IgD-negative memory B cell (primary cell): Measurements from ENCODE around the gene C5orf46. TPM values are rescaled to one million over a fixed set of nuclear protein-coding genes. Genes with fewer than 3 reads are reported as not detected.
A peak's percentile ranks its signal among the peaks of the same experiment; 100 is the strongest.
"Not testable (repeated sequence)": the region's sequence is repeated elsewhere in the genome, so short reads cannot be mapped to it uniquely, and the experiment has no call there.

Experiments
- H3K27ac Mint-ChIP-seq, 3 donors: one replicate each; pipeline ENCODE4 v1.8.0; 2020 to 2022; ENCODE audit warnings: mild to moderate bottlenecking in 3 of 3, mixed read lengths in 3 of 3, moderate library complexity in 1 of 3
- H3K27me3 Mint-ChIP-seq: one replicate; pipeline ENCODE4 v1.8.0; 2021; ENCODE audit warnings: mixed read lengths
- H3K36me3 Mint-ChIP-seq: one replicate; pipeline ENCODE4 v1.8.0; 2020; ENCODE audit warnings: mild to moderate bottlenecking, mixed read lengths
- H3K4me1 Mint-ChIP-seq, 3 donors: one replicate each; pipeline ENCODE4 v1.8.0; 2020 to 2022; ENCODE audit warnings: mixed read lengths in 3 of 3, mild to moderate bottlenecking in 1 of 3
- H3K4me3 Mint-ChIP-seq, 4 donors: one replicate each; pipeline ENCODE4 v1.8.0; 2020 to 2022; ENCODE audit warnings: mild to moderate bottlenecking in 4 of 4, mixed read lengths in 4 of 4, moderate library complexity in 3 of 4
- H3K9me3 Mint-ChIP-seq, 3 donors: one replicate each; pipeline ENCODE4 v1.8.0; 2020 to 2021; ENCODE audit warnings: mixed read lengths in 3 of 3, mild to moderate bottlenecking in 1 of 3
- polyA plus RNA-seq: library from polyadenylated mRNA; unstranded; fragments of 300-500 nt; fragmentation: Illumina TruSeq; gene quantifications from one replicate; pipeline ENCODE4 v1.2.3, GENCODE V29; 2021

Gene C5orf46
- polyA plus RNA-seq, 1 donor from 2014 or later, result not detected

DNA sequence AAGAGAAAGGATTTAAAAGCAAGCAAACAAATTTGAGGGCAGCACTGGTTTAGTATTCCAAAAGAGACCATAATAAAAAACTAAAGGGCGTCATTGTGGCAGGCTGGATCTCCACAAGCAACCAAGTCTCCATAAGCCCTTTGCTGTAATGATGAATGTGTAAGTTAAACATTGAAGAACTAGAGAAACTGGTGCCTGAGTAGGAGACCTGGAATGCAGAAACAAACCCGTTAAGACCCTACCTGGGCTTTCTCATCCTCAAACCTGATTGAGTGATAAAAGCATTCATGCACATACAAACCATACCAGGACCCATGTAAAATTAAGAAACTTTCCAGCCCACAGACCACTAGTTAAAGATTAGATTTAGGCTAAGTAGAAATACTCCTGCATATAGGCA lies 29.7 kb downstream of the C5orf46 start:
- Mint-ChIP-seq H3K27ac (no peak overlapping the region), H3K9me3 (no peaks in the 10 kb centered on the region), H3K27me3 (peaks cover 2% of the 10 kb centered on the region), H3K4me1 (peaks cover 0 to 1% (median 0%) of the 10 kb centered on the region in 3 donors), H3K36me3 (no peaks in the 10 kb centered on the region), H3K4me3 (no peak overlapping the region)

- Mint-ChIP-seq H3K36me3 (no peaks in the 10 kb centered on the region), H3K9me3 (no peaks in the 10 kb centered on the region), H3K4me1 (peaks cover 0 to 1% (median 0%) of the 10 kb centered on the region in 3 donors), H3K4me3 (no peak overlapping the region), H3K27me3 (peaks cover 2% of the 10 kb centered on the region), H3K27ac (no peak overlapping the region)
Observed at GRCh38 chr5:147876141-147876540, 30.2 kb downstream of the C5orf46 start.

GRCh38 chr5:147874910-147875367 lies 31.4 kb downstream of the C5orf46 start:
- Mint-ChIP-seq H3K36me3 (no peaks in the 10 kb centered on the region), H3K4me3 (no peak overlapping the region), H3K4me1 (peaks cover 0 to 1% (median 0%) of the 10 kb centered on the region in 3 donors), H3K27me3 (peaks cover 2% of the 10 kb centered on the region), H3K27ac (no peak overlapping the region), H3K9me3 (no peaks in the 10 kb centered on the region)

- H3K36me3 Mint-ChIP-seq, H3K4me3 Mint-ChIP-seq, H3K9me3 Mint-ChIP-seq, H3K27me3 Mint-ChIP-seq, H3K27ac Mint-ChIP-seq, H3K4me1 Mint-ChIP-seq: not testable (repeated sequence)
Observed at GRCh38 chr5:147874118-147874875, 32.0 kb downstream of the C5orf46 start.

GRCh38 chr5:147872744-147873435 lies 33.4 kb downstream of the C5orf46 start:
- not testable (repeated sequence) for H3K4me1 Mint-ChIP-seq, H3K27ac Mint-ChIP-seq, H3K36me3 Mint-ChIP-seq, H3K9me3 Mint-ChIP-seq, H3K4me3 Mint-ChIP-seq, H3K27me3 Mint-ChIP-seq

DNA sequence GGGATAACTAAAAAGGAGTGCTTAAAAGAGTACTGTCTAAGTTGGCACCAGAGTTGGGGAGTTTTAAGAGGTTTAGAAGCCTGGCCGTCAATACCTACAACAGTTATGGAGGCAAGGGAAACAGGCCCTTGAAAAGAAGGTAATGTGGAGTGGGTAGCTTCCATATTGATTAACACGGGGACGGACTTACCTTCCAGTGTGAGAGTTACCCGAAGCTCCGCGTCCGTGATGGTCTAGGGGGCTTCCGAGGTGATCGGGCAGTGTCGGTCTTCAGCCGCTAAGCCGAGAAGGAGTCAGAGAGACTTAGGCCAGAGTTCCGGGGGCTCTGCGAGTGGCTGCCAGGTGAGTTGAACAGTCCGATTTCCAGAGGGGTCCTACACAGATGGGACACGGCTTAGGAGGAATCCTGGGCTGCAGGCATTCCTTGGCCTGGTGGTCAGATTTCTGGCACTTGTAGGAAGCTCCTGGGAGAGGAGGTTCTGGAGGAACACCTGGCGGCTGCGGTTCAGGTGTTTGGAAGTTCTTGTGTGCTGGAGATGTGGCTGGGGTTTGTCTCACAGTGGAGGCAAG lies 34.3 kb downstream of the C5orf46 start:
- not testable (repeated sequence) for H3K9me3 Mint-ChIP-seq, H3K4me1 Mint-ChIP-seq
- peak overlapping the region in 1 of 3 donors; percentile 21 for H3K27ac Mint-ChIP-seq

GRCh38 chr5:147869892-147870291 lies 36.4 kb downstream of the C5orf46 start:
- H3K27me3 Mint-ChIP-seq, H3K27ac Mint-ChIP-seq, H3K4me1 Mint-ChIP-seq, H3K36me3 Mint-ChIP-seq, H3K9me3 Mint-ChIP-seq, H3K4me3 Mint-ChIP-seq: not testable (repeated sequence)

More for the DNA sequence above, 34.3 kb downstream of the C5orf46 start:
- not testable (repeated sequence) for H3K4me3 Mint-ChIP-seq, H3K27me3 Mint-ChIP-seq, H3K36me3 Mint-ChIP-seq

DNA sequence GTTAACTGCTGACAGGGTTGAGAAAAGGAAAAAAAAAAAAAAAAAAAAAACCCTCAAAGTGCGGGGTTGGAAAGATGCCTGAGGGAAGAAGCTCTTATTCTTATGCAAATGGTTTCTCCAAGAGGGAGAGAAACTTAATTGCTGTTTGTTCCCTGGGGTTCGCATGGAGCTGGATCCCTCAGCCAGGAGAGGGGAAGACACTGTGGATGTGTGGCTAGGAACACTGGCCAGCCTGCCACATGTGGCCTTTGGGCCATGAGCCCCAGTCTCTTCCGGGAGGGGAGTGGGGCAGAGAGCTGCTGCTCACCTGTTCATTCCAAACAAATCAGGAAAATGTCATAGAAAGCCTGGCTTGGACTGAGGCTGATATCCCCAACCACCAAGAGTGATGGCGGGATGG lies 37.2 kb downstream of the C5orf46 start:
- no peak overlapping the region for H3K4me3 Mint-ChIP-seq
- no peaks in the 10 kb centered on the region for H3K9me3 Mint-ChIP-seq
- peaks cover 2% of the 10 kb centered on the region for H3K27me3 Mint-ChIP-seq
- H3K4me1 Mint-ChIP-seq, result peaks cover 0 to 1% (median 0%) of the 10 kb centered on the region in 3 donors
- no peaks in the 10 kb centered on the region for H3K36me3 Mint-ChIP-seq
- no peak overlapping the region for H3K27ac Mint-ChIP-seq

GRCh38 chr5:147863454-147864158 lies 42.7 kb downstream of the C5orf46 start:
- no peaks in the 10 kb centered on the region for H3K36me3 Mint-ChIP-seq

DNA sequence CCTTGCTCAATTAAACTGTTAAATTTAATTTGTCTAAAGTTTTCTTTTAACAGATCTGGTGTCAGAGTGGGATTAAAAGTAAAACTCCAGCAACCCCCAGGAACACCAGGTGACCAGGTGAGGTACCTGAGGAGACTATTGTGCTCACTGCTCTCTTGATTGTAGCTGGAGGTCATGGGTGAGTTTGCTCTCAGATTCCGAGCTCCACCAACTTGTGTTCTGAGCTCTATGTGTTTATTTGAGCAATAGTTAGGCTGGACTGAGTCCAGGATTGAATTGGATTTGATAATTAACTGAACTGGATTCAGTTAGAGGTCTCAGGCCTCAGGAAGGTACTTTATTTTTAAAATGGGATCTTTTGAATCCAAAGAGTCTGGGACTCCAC lies 45.7 kb downstream of the C5orf46 start:
- Mint-ChIP-seq H3K36me3 (no peaks in the 10 kb centered on the region), H3K4me3 (no peak overlapping the region), H3K4me1 (no peaks in the 10 kb centered on the region), H3K27ac (no peak overlapping the region), H3K27me3 (no peaks in the 10 kb centered on the region), H3K9me3 (no peaks in the 10 kb centered on the region)

More at GRCh38 chr5:147863454-147864158, 42.7 kb downstream of the C5orf46 start:
- H3K27ac Mint-ChIP-seq, result no peak overlapping the region
- no peaks in the 10 kb centered on the region for H3K9me3 Mint-ChIP-seq
- H3K27me3 Mint-ChIP-seq, result no peaks in the 10 kb centered on the region
- no peaks in the 10 kb centered on the region for H3K4me1 Mint-ChIP-seq
- H3K4me3 Mint-ChIP-seq, result no peak overlapping the region

DNA sequence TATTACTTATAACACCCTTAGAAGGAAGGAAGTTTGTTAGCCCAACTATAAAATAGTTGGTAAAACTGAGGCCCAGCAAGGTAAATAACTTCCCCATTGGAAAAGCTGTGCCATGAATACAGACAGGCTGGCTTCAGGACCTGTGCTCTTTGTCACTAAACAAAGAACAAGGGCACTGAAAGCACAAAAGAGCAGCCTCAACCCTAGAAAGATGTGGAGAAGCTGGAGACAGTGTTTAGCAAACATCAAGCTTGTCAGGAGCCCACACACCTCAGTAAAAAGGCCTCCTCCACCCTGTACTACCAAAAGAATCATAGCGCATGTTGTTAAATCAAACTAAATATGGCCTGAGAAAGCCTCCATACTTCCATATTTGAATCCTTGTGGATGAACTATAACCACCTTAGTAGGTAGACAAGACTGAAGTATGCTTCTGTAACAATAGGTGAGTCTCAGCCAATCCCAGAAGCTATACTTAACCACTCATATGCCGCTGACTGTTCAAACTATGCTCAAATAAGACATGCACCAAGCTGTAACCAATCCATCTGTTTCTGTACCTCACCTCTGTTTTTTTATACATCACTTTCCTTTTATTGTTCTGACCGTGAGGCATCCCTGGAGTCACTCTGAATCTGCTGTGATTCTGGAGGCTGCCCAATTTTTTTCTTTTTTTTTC lies 46.2 kb downstream of the C5orf46 start:
- Mint-ChIP-seq H3K9me3 (no peaks in the 10 kb centered on the region), H3K27ac (no peak overlapping the region), H3K36me3 (peaks cover 2% of the 10 kb centered on the region), H3K4me1 (no peaks in the 10 kb centered on the region), H3K27me3 (no peaks in the 10 kb centered on the region), H3K4me3 (no peak overlapping the region)

DNA sequence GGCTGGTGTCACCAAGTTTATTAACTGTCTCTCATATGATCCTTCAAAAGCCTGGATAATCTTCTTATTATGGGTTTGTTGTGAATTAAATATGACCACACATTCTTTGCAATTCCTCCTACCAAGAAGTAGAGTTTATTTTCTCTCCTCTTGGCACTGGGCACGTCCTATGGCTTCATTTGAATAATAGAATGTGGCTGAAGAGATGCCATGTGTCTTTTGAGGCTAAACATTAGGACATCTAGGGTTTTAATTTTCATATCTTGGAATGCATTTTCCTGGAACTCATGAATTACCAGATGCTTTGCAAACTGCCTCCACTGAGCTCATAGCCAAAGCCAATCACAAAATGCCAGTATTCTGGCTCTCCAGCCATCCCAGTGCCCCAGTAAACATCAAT lies 47.8 kb downstream of the C5orf46 start:
- peaks cover 1% of the 10 kb centered on the region for H3K27me3 Mint-ChIP-seq
- no peaks in the 10 kb centered on the region for H3K4me1 Mint-ChIP-seq
- H3K27ac Mint-ChIP-seq, result no peak overlapping the region
- peaks cover 0 to 3% (median 0%) of the 10 kb centered on the region in 3 donors for H3K9me3 Mint-ChIP-seq
- H3K4me3 Mint-ChIP-seq, result no peak overlapping the region
- peaks cover 2% of the 10 kb centered on the region for H3K36me3 Mint-ChIP-seq

- H3K9me3 Mint-ChIP-seq, result peaks cover 0 to 3% (median 0%) of the 10 kb centered on the region in 3 donors
- no peak overlapping the region for H3K27ac Mint-ChIP-seq
- H3K27me3 Mint-ChIP-seq, result peaks cover 3% of the 10 kb centered on the region
- H3K4me1 Mint-ChIP-seq, result no peaks in the 10 kb centered on the region
- H3K4me3 Mint-ChIP-seq, result no peak overlapping the region
- peaks cover 3% of the 10 kb centered on the region for H3K36me3 Mint-ChIP-seq
Observed at GRCh38 chr5:147857302-147858129, 48.8 kb downstream of the C5orf46 start.

GRCh38 chr5:147856801-147857200 lies 49.5 kb downstream of the C5orf46 start:
- H3K27me3 Mint-ChIP-seq, result peaks cover 3% of the 10 kb centered on the region
- H3K36me3 Mint-ChIP-seq, result peaks cover 3% of the 10 kb centered on the region
- no peak overlapping the region for H3K4me3 Mint-ChIP-seq

More at GRCh38 chr5:147856801-147857200, 49.5 kb downstream of the C5orf46 start:
- Mint-ChIP-seq H3K4me1 (no peaks in the 10 kb centered on the region), H3K27ac (no peak overlapping the region), H3K9me3 (peaks cover 0 to 3% (median 0%) of the 10 kb centered on the region in 3 donors)
